ENCODE results near the gene TMED5. TPM values are rescaled to one million over a fixed set of nuclear protein-coding genes. Genes with fewer than 3 reads are reported as not detected.

The TMED5 gene
- total RNA-seq, 1 donor from 2014 or later: 39.1 TPM

GRCh38 chr1:93152835-93153234 is 27.4 kb downstream of the TMED5 start:
- TF ChIP-seq CTCF (IDR thresholded peaks at IDR 0.05): no peak
- Histone ChIP-seq H3K27ac (no peak overlapping the region), H3K27me3 (no peaks in the 10 kb centered on the region), H3K9me3 (no peaks in the 10 kb centered on the region), H3K36me3 (peaks cover 15 to 52% of the 10 kb centered on the region in 2 donors), H3K4me1 (no peaks in the 10 kb centered on the region), H3K4me3 (no peak overlapping the region)
- DNase-seq (ENCODE audit: low spot score in 2 of 2): no peak
- intact Hi-C loops (cut with DNase I): no loop called here

- no peaks in the 10 kb centered on the region for H3K9me3 ChIP-seq
- H3K27me3 ChIP-seq: no peaks in the 10 kb centered on the region
- no peak for TF ChIP-seq CTCF (IDR thresholded peaks at IDR 0.05)
- no peaks in the 10 kb centered on the region for H3K4me1 ChIP-seq
- DNase-seq (ENCODE audit: low spot score in 2 of 2): no peak
- H3K36me3 ChIP-seq: peaks cover 8 to 42% of the 10 kb centered on the region in 2 donors
- intact Hi-C loops (cut with DNase I): no loop called here
- H3K27ac ChIP-seq: no peak overlapping the region
- H3K4me3 ChIP-seq: no peak overlapping the region
Measured at GRCh38 chr1:93151474-93151873, 28.7 kb downstream of the TMED5 start.

GRCh38 chr1:93150729-93151128 is 29.5 kb downstream of the TMED5 start:
- intact Hi-C loops (cut with DNase I): no loop called here
- Histone ChIP-seq H3K4me1 (no peaks in the 10 kb centered on the region), H3K27ac (no peak overlapping the region), H3K4me3 (no peak overlapping the region), H3K36me3 (peaks cover 8 to 38% of the 10 kb centered on the region in 2 donors), H3K27me3 (no peaks in the 10 kb centered on the region), H3K9me3 (no peaks in the 10 kb centered on the region)
- no peak for DNase-seq (ENCODE audit: low spot score in 2 of 2)
- no peak for TF ChIP-seq CTCF (IDR thresholded peaks at IDR 0.05)

GRCh38 chr1:93148001-93148400 is 32.2 kb downstream of the TMED5 start:
- H3K27me3 ChIP-seq: no peaks in the 10 kb centered on the region
- H3K4me3 ChIP-seq: no peak overlapping the region
- H3K9me3 ChIP-seq: no peaks in the 10 kb centered on the region
- DNase-seq (ENCODE audit: low spot score in 2 of 2): no peak
- no peaks in the 10 kb centered on the region for H3K4me1 ChIP-seq
- no peak overlapping the region for H3K27ac ChIP-seq
- TF ChIP-seq CTCF (IDR thresholded peaks at IDR 0.05): no peak
- peaks cover 0 to 18% of the 10 kb centered on the region in 2 donors for H3K36me3 ChIP-seq
- intact Hi-C loops (cut with DNase I): no loop called here

- no peak for DNase-seq (ENCODE audit: low spot score in 2 of 2)
Measured at GRCh38 chr1:93143769-93144168, 36.4 kb downstream of the TMED5 start.

More at GRCh38 chr1:93143769-93144168, 36.4 kb downstream of the TMED5 start:
- H3K4me3 ChIP-seq: no peak overlapping the region
- H3K9me3 ChIP-seq: no peaks in the 10 kb centered on the region
- no peak overlapping the region for H3K27ac ChIP-seq
- intact Hi-C loops (cut with DNase I): no loop called here
- no peaks in the 10 kb centered on the region for H3K4me1 ChIP-seq
- TF ChIP-seq CTCF (IDR thresholded peaks at IDR 0.05): no peak
- H3K27me3 ChIP-seq: no peaks in the 10 kb centered on the region
- no peaks in the 10 kb centered on the region for H3K36me3 ChIP-seq

All from ascending aorta (tissue), 2 donors.